ENCODE measurements around the gene ARPC3. TPM values are rescaled to one million over a fixed set of nuclear protein-coding genes. Genes with fewer than 3 reads are reported as not detected.

Gene ARPC3
- total and polyA plus RNA-seq, 9 of the 15 experiments (the other 6 are each of a cell fraction or from before 2014, with no cell fraction given): 74.2 to 575 (median 345) TPM

- TF ChIP-seq ZBTB12 (CRISPR knock-in tag; IDR thresholded peaks at IDR 0.05): no peak
- TF ChIP-seq KLF6 (CRISPR knock-in tag; IDR thresholded peaks at IDR 0.05; ENCODE audit: borderline replicate concordance): 0 out of 2 replicates have a peak, but pooled peaks have one; percentile 28
- TF ChIP-seq RBM34 (IDR thresholded peaks at IDR 0.05; ENCODE audit: borderline replicate concordance, insufficient read depth, low read length): no peak
- no peak for TF ChIP-seq ZKSCAN1 (IDR thresholded peaks at IDR 0.05; ENCODE audit: low read depth, low read length)
- TF ChIP-seq CREB1 (IDR thresholded peaks at IDR 0.05): no peak
- peak; percentile 48 for TF ChIP-seq CREB1 (CRISPR knock-in tag; IDR thresholded peaks at IDR 0.05)
- TF ChIP-seq, protein P1, sequence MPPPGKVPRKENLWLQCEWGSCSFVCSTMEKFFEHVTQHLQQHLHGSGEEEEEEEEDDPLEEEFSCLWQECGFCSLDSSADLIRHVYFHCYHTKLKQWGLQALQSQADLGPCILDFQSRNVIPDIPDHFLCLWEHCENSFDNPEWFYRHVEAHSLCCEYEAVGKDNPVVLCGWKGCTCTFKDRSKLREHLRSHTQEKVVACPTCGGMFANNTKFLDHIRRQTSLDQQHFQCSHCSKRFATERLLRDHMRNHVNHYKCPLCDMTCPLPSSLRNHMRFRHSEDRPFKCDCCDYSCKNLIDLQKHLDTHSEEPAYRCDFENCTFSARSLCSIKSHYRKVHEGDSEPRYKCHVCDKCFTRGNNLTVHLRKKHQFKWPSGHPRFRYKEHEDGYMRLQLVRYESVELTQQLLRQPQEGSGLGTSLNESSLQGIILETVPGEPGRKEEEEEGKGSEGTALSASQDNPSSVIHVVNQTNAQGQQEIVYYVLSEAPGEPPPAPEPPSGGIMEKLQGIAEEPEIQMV (tag; conservative IDR thresholded peaks at IDR 0.05; ENCODE audit: low read depth): no peak
- peak; percentile 96 for TF ChIP-seq RBFOX2 (IDR thresholded peaks at IDR 0.05; ENCODE audit: low read depth, low read length)
- TF ChIP-seq ZBED1 (IDR thresholded peaks at IDR 0.05): no peak
- no peak for TF ChIP-seq IRF2 (CRISPR knock-in tag; IDR thresholded peaks at IDR 0.05)
- no peak; the same call in 1 of the 2 replicates for TF ChIP-seq ELF1 (tag; IDR thresholded peaks at IDR 0.05)
- TF ChIP-seq BHLHE40 (IDR thresholded peaks at IDR 0.05; ENCODE audit: low read length): peak; percentile 43; the same call in 1 of the 2 replicates
- no peak for TF ChIP-seq ZNF311 (CRISPR knock-in tag; IDR thresholded peaks at IDR 0.05)
- TF ChIP-seq E2F5 (CRISPR knock-in tag; IDR thresholded peaks at IDR 0.05): 0 out of 2 replicates have a peak, but pooled peaks have one; percentile 47
- TF ChIP-seq, protein P2, sequence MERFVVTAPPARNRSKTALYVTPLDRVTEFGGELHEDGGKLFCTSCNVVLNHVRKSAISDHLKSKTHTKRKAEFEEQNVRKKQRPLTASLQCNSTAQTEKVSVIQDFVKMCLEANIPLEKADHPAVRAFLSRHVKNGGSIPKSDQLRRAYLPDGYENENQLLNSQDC (CRISPR knock-in tag; IDR thresholded peaks at IDR 0.05): peak; percentile 27; the same call in 1 of the 2 replicates
- TF ChIP-seq NFRKB (IDR thresholded peaks at IDR 0.05; ENCODE audit: low read depth): peak; percentile 96
- TF ChIP-seq, protein P3, sequence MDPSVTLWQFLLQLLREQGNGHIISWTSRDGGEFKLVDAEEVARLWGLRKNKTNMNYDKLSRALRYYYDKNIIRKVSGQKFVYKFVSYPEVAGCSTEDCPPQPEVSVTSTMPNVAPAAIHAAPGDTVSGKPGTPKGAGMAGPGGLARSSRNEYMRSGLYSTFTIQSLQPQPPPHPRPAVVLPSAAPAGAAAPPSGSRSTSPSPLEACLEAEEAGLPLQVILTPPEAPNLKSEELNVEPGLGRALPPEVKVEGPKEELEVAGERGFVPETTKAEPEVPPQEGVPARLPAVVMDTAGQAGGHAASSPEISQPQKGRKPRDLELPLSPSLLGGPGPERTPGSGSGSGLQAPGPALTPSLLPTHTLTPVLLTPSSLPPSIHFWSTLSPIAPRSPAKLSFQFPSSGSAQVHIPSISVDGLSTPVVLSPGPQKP (CRISPR knock-in tag; IDR thresholded peaks at IDR 0.05): no peak
- TF ChIP-seq, protein P4, sequence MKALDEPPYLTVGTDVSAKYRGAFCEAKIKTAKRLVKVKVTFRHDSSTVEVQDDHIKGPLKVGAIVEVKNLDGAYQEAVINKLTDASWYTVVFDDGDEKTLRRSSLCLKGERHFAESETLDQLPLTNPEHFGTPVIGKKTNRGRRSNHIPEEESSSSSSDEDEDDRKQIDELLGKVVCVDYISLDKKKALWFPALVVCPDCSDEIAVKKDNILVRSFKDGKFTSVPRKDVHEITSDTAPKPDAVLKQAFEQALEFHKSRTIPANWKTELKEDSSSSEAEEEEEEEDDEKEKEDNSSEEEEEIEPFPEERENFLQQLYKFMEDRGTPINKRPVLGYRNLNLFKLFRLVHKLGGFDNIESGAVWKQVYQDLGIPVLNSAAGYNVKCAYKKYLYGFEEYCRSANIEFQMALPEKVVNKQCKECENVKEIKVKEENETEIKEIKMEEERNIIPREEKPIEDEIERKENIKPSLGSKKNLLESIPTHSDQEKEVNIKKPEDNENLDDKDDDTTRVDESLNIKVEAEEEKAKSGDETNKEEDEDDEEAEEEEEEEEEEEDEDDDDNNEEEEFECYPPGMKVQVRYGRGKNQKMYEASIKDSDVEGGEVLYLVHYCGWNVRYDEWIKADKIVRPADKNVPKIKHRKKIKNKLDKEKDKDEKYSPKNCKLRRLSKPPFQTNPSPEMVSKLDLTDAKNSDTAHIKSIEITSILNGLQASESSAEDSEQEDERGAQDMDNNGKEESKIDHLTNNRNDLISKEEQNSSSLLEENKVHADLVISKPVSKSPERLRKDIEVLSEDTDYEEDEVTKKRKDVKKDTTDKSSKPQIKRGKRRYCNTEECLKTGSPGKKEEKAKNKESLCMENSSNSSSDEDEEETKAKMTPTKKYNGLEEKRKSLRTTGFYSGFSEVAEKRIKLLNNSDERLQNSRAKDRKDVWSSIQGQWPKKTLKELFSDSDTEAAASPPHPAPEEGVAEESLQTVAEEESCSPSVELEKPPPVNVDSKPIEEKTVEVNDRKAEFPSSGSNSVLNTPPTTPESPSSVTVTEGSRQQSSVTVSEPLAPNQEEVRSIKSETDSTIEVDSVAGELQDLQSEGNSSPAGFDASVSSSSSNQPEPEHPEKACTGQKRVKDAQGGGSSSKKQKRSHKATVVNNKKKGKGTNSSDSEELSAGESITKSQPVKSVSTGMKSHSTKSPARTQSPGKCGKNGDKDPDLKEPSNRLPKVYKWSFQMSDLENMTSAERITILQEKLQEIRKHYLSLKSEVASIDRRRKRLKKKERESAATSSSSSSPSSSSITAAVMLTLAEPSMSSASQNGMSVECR (CRISPR knock-in tag; IDR thresholded peaks at IDR 0.05): peak; percentile 92
Observed at GRCh38 chr12:110403146-110403975, 46.8 kb downstream of the ARPC3 start, which contains the start of gene ANAPC7 (continued).
